Dendritic cell treated with granulocyte-macrophage colony-stimulating factor and Interleukin-4, amounts not matched to agents 40 ng/mL and 50 ng/mL, for 4 days (primary cell): Measurements from ENCODE around the gene MYH16.
"Not testable (repeated sequence)": the region's sequence is repeated elsewhere in the genome, so short reads cannot be mapped to it uniquely, and the experiment has no call there.

Experiments
- H3K27ac Mint-ChIP-seq: one replicate; pipeline ENCODE4 v1.8.0; 2022; ENCODE audit warnings: mild to moderate bottlenecking, mixed read lengths
- H3K27me3 Mint-ChIP-seq: one replicate; pipeline ENCODE4 v1.8.0; 2022; ENCODE audit warnings: mild to moderate bottlenecking, mixed read lengths
- H3K36me3 Mint-ChIP-seq: one replicate; pipeline ENCODE4 v1.8.0; 2022; ENCODE audit warnings: low read depth, mixed read lengths
- H3K4me1 Mint-ChIP-seq: one replicate; pipeline ENCODE4 v1.8.0; 2022; ENCODE audit warnings: low read depth, mixed read lengths
- H3K4me3 Mint-ChIP-seq: one replicate; pipeline ENCODE4 v1.8.0; 2022; ENCODE audit warnings: mild to moderate bottlenecking, moderate library complexity, mixed read lengths
- H3K9me3 Mint-ChIP-seq: one replicate; pipeline ENCODE4 v1.8.0; 2022; ENCODE audit warnings: mixed read lengths
- intact Hi-C: fragments of 100-400 bp; cut with micrococcal nuclease; formaldehyde crosslinking; loops from one replicate; pipeline ENCODE4 v1.15.0; 2022

MYH16 gene

GRCh38 chr7:99268577-99268908 is 4.1 kb upstream of the MYH16 start:
- H3K27ac Mint-ChIP-seq = no peak overlapping the region

GRCh38 chr7:99270702-99271101 is 1.9 kb upstream of the MYH16 start:
- Mint-ChIP-seq H3K27me3 (peaks cover 6% of the 10 kb centered on the region), H3K4me3 (no peak overlapping the region), H3K9me3 (no peaks in the 10 kb centered on the region), H3K4me1 (peaks cover 10% of the 10 kb centered on the region), H3K36me3 (no peaks in the 10 kb centered on the region), H3K27ac (no peak overlapping the region)
- intact Hi-C loops = no loop called here

More at GRCh38 chr7:99268577-99268908, 4.1 kb upstream of the MYH16 start:
- Mint-ChIP-seq H3K4me3 (no peak overlapping the region), H3K27me3 (peaks cover 9% of the 10 kb centered on the region), H3K9me3 (no peaks in the 10 kb centered on the region), H3K4me1 (peaks cover 2% of the 10 kb centered on the region), H3K36me3 (no peaks in the 10 kb centered on the region)
- intact Hi-C loops = no loop called here

- H3K27ac Mint-ChIP-seq, intact Hi-C loops, H3K27me3 Mint-ChIP-seq, H3K4me3 Mint-ChIP-seq, H3K9me3 Mint-ChIP-seq, H3K36me3 Mint-ChIP-seq: not testable (repeated sequence)
- peaks cover 10% of the 10 kb centered on the region for H3K4me1 Mint-ChIP-seq
These were observed 922 bp downstream of the MYH16 start for GRCh38 chr7:99273561-99273960.

- peaks cover 10% of the 10 kb centered on the region for H3K4me1 Mint-ChIP-seq
- H3K27ac Mint-ChIP-seq, H3K9me3 Mint-ChIP-seq, intact Hi-C loops, H3K36me3 Mint-ChIP-seq, H3K27me3 Mint-ChIP-seq, H3K4me3 Mint-ChIP-seq: not testable (repeated sequence)
These were observed 2.3 kb downstream of the MYH16 start for GRCh38 chr7:99274908-99275307.

- peaks cover 2% of the 10 kb centered on the region for H3K27me3 Mint-ChIP-seq
- no peak overlapping the region for H3K4me3 Mint-ChIP-seq
- H3K9me3 Mint-ChIP-seq = no peaks in the 10 kb centered on the region
- no peak overlapping the region for H3K27ac Mint-ChIP-seq
- H3K4me1 Mint-ChIP-seq = peaks cover 10% of the 10 kb centered on the region
- intact Hi-C loops = no loop called here
- no peaks in the 10 kb centered on the region for H3K36me3 Mint-ChIP-seq
These were observed 2.9 kb downstream of the MYH16 start for GRCh38 chr7:99275496-99275895.

- H3K27me3 Mint-ChIP-seq = peaks cover 2% of the 10 kb centered on the region
- no peak overlapping the region for H3K27ac Mint-ChIP-seq
- intact Hi-C loops = no loop called here
- H3K9me3 Mint-ChIP-seq = no peaks in the 10 kb centered on the region
- H3K4me1 Mint-ChIP-seq = peaks cover 10% of the 10 kb centered on the region
- no peaks in the 10 kb centered on the region for H3K36me3 Mint-ChIP-seq
- no peak overlapping the region for H3K4me3 Mint-ChIP-seq
These were observed 5.5 kb downstream of the MYH16 start for GRCh38 chr7:99278180-99278579.

- H3K27me3 Mint-ChIP-seq, H3K4me1 Mint-ChIP-seq, H3K27ac Mint-ChIP-seq, intact Hi-C loops, H3K36me3 Mint-ChIP-seq, H3K4me3 Mint-ChIP-seq, H3K9me3 Mint-ChIP-seq: not testable (repeated sequence)
These were observed 11.5 kb downstream of the MYH16 start for GRCh38 chr7:99284165-99284564.

GRCh38 chr7:99287779-99288534 is 15.3 kb downstream of the MYH16 start:
- no peaks in the 10 kb centered on the region for H3K36me3 Mint-ChIP-seq
- intact Hi-C loops = no loop called here
- H3K4me3 Mint-ChIP-seq = no peak overlapping the region

GRCh38 chr7:99289185-99289584 is 16.5 kb downstream of the MYH16 start:
- no peak overlapping the region for H3K27ac Mint-ChIP-seq

More at GRCh38 chr7:99287779-99288534, 15.3 kb downstream of the MYH16 start:
- Mint-ChIP-seq H3K4me1 (no peaks in the 10 kb centered on the region), H3K27ac (no peak overlapping the region), H3K9me3 (no peaks in the 10 kb centered on the region), H3K27me3 (no peaks in the 10 kb centered on the region)

GRCh38 chr7:99290148-99290547 is 17.5 kb downstream of the MYH16 start:
- intact Hi-C loops, H3K4me3 Mint-ChIP-seq, H3K27me3 Mint-ChIP-seq, H3K4me1 Mint-ChIP-seq, H3K9me3 Mint-ChIP-seq, H3K36me3 Mint-ChIP-seq, H3K27ac Mint-ChIP-seq: not testable (repeated sequence)

More at GRCh38 chr7:99289185-99289584, 16.5 kb downstream of the MYH16 start:
- no peaks in the 10 kb centered on the region for H3K4me1 Mint-ChIP-seq
- no peaks in the 10 kb centered on the region for H3K9me3 Mint-ChIP-seq
- no peak overlapping the region for H3K4me3 Mint-ChIP-seq
- no peaks in the 10 kb centered on the region for H3K36me3 Mint-ChIP-seq
- no peaks in the 10 kb centered on the region for H3K27me3 Mint-ChIP-seq
- intact Hi-C loops = no loop called here

- no peaks in the 10 kb centered on the region for H3K36me3 Mint-ChIP-seq
- intact Hi-C loops = no loop called here
These were observed 18.5 kb downstream of the MYH16 start for GRCh38 chr7:99290980-99291607.

GRCh38 chr7:99292127-99292526 is 19.5 kb downstream of the MYH16 start:
- H3K27ac Mint-ChIP-seq = no peak overlapping the region
- no peak overlapping the region for H3K4me3 Mint-ChIP-seq
- intact Hi-C loops = no loop called here
- H3K27me3 Mint-ChIP-seq = no peaks in the 10 kb centered on the region
- no peaks in the 10 kb centered on the region for H3K36me3 Mint-ChIP-seq
- no peaks in the 10 kb centered on the region for H3K4me1 Mint-ChIP-seq
- H3K9me3 Mint-ChIP-seq = no peaks in the 10 kb centered on the region

More at GRCh38 chr7:99290980-99291607, 18.5 kb downstream of the MYH16 start:
- no peak overlapping the region for H3K4me3 Mint-ChIP-seq
- no peaks in the 10 kb centered on the region for H3K27me3 Mint-ChIP-seq
- no peak overlapping the region for H3K27ac Mint-ChIP-seq
- H3K4me1 Mint-ChIP-seq = no peaks in the 10 kb centered on the region
- H3K9me3 Mint-ChIP-seq = no peaks in the 10 kb centered on the region

GRCh38 chr7:99293167-99293566 is 20.5 kb downstream of the MYH16 start:
- Mint-ChIP-seq H3K4me1 (no peaks in the 10 kb centered on the region), H3K4me3 (no peak overlapping the region), H3K27me3 (no peaks in the 10 kb centered on the region), H3K36me3 (no peaks in the 10 kb centered on the region), H3K9me3 (no peaks in the 10 kb centered on the region), H3K27ac (no peak overlapping the region)
- intact Hi-C loops = no loop called here

- Mint-ChIP-seq H3K4me1 (no peaks in the 10 kb centered on the region), H3K4me3 (no peak overlapping the region), H3K9me3 (no peaks in the 10 kb centered on the region), H3K36me3 (no peaks in the 10 kb centered on the region), H3K27me3 (no peaks in the 10 kb centered on the region), H3K27ac (no peak overlapping the region)
- intact Hi-C loops = no loop called here
These were observed 21.0 kb downstream of the MYH16 start for GRCh38 chr7:99293650-99294049.

GRCh38 chr7:99296471-99296870 is 23.8 kb downstream of the MYH16 start:
- Mint-ChIP-seq H3K36me3 (no peaks in the 10 kb centered on the region), H3K4me1 (no peaks in the 10 kb centered on the region), H3K4me3 (no peak overlapping the region), H3K9me3 (no peaks in the 10 kb centered on the region), H3K27ac (no peak overlapping the region), H3K27me3 (no peaks in the 10 kb centered on the region)
- intact Hi-C loops = no loop called here
